ENCODE measurements around the gene AGAP2. TPM values are rescaled to one million over a fixed set of nuclear protein-coding genes. Genes with fewer than 3 reads are reported as not detected.

AGAP2 gene
- total RNA-seq, 1 donor: 0.72 TPM

GRCh38 chr12:57719777-57720605 lies 18.6 kb downstream of the AGAP2 start:
- H3K4me1 ChIP-seq (ENCODE audit: insufficient read depth, low read length): no peaks in the 10 kb centered on the region
- peak; percentile 58 for DNase-seq (ENCODE audit: insufficient read length, low spot score, missing footprints)
- TF ChIP-seq CTCF (IDR thresholded peaks at IDR 0.05; ENCODE audit: extremely low read depth, low read depth, low read length): no peak
- H3K4me2 ChIP-seq (ENCODE audit: insufficient read depth, low read length): no peak overlapping the region
- peaks cover 5% of the 10 kb centered on the region for H3K27me3 ChIP-seq (ENCODE audit: insufficient read depth, low read length)
- H3K27ac ChIP-seq (ENCODE audit: low read depth, low read length): no peak overlapping the region
- no peaks in the 10 kb centered on the region for H3K9me3 ChIP-seq (ENCODE audit: low read depth, low read length)
- no peak overlapping the region for H3K4me3 ChIP-seq (ENCODE audit: insufficient read depth, low read length)
- H3K79me2 ChIP-seq (ENCODE audit: insufficient read depth, low read length): no peaks in the 10 kb centered on the region
- H3K36me3 ChIP-seq (ENCODE audit: insufficient read depth, low read length): peaks cover 33% of the 10 kb centered on the region
- H2AFZ ChIP-seq (ENCODE audit: low read length): no peak overlapping the region
- H4K20me1 ChIP-seq (ENCODE audit: insufficient read depth, low read length): no peaks in the 10 kb centered on the region

GRCh38 chr12:57718641-57719528 lies 19.7 kb downstream of the AGAP2 start:
- H3K36me3 ChIP-seq (ENCODE audit: insufficient read depth, low read length): peaks cover 36% of the 10 kb centered on the region
- no peaks in the 10 kb centered on the region for H4K20me1 ChIP-seq (ENCODE audit: insufficient read depth, low read length)
- no peaks in the 10 kb centered on the region for H3K4me1 ChIP-seq (ENCODE audit: insufficient read depth, low read length)
- no peaks in the 10 kb centered on the region for H3K79me2 ChIP-seq (ENCODE audit: insufficient read depth, low read length)
- peak; percentile 41 for DNase-seq (ENCODE audit: insufficient read length, low spot score, missing footprints)
- no peak for TF ChIP-seq CTCF (IDR thresholded peaks at IDR 0.05; ENCODE audit: extremely low read depth, low read depth, low read length)
- H3K9me3 ChIP-seq (ENCODE audit: low read depth, low read length): no peaks in the 10 kb centered on the region
- H3K4me2 ChIP-seq (ENCODE audit: insufficient read depth, low read length): no peak overlapping the region
- H2AFZ ChIP-seq (ENCODE audit: low read length): no peak overlapping the region
- H3K27me3 ChIP-seq (ENCODE audit: insufficient read depth, low read length): no peaks in the 10 kb centered on the region
- H3K4me3 ChIP-seq (ENCODE audit: insufficient read depth, low read length): no peak overlapping the region
- no peak overlapping the region for H3K27ac ChIP-seq (ENCODE audit: low read depth, low read length)

GRCh38 chr12:57717846-57718640 lies 20.5 kb downstream of the AGAP2 start:
- peak; percentile 37 for DNase-seq (ENCODE audit: insufficient read length, low spot score, missing footprints)
- Histone ChIP-seq H3K79me2 (ENCODE audit: insufficient read depth, low read length) (no peaks in the 10 kb centered on the region), H3K27ac (ENCODE audit: low read depth, low read length) (no peak overlapping the region), H3K4me1 (ENCODE audit: insufficient read depth, low read length) (no peaks in the 10 kb centered on the region), H3K9me3 (ENCODE audit: low read depth, low read length) (no peaks in the 10 kb centered on the region), H3K4me2 (ENCODE audit: insufficient read depth, low read length) (no peak overlapping the region), H3K36me3 (ENCODE audit: insufficient read depth, low read length) (peaks cover 36% of the 10 kb centered on the region), H4K20me1 (ENCODE audit: insufficient read depth, low read length) (no peaks in the 10 kb centered on the region), H3K27me3 (ENCODE audit: insufficient read depth, low read length) (no peaks in the 10 kb centered on the region), H2AFZ (ENCODE audit: low read length) (no peak overlapping the region), H3K4me3 (ENCODE audit: insufficient read depth, low read length) (no peak overlapping the region)
- no peak for TF ChIP-seq CTCF (IDR thresholded peaks at IDR 0.05; ENCODE audit: extremely low read depth, low read depth, low read length)
